DND-41 (cell line): Measurements from ENCODE around the gene NT5C1A.

Experiments
- ATAC-seq: fragments of 200-7000 bp; cut with Tn5 transposase; 3 replicates; pipeline ENCODE4 v1.9.1; 2021; ENCODE audit warnings: low read depth; ENCODE audit not compliant: insufficient read depth
- DNase-seq: peaks from one replicate; pipeline ENCODE4 v3.0.0-alpha.2; 2020
- H2AFZ ChIP-seq: 2 replicates; pipeline ENCODE4 v1.6.0; 2012; ENCODE audit warnings: low read depth, low read length
- H3K27ac ChIP-seq: 2 replicates; pipeline ENCODE4 v1.5.1; 2012; ENCODE audit warnings: low read length, inconsistent platforms
- H3K27me3 ChIP-seq: fragments of 200-600 bp; sonication (generic); 2 replicates; pipeline ENCODE4 v1.6.0; 2012; ENCODE audit warnings: low read length, mild to moderate bottlenecking, inconsistent platforms; ENCODE audit not compliant: insufficient read depth, poor library complexity
- H3K36me3 ChIP-seq: 2 replicates; pipeline ENCODE4 v1.5.1; 2012; ENCODE audit warnings: low read length, inconsistent platforms; ENCODE audit not compliant: insufficient read depth
- H3K4me1 ChIP-seq: 2 replicates; pipeline ENCODE4 v1.5.1; 2012; ENCODE audit warnings: mild to moderate bottlenecking, low read length; ENCODE audit not compliant: insufficient read depth
- H3K4me2 ChIP-seq: 2 replicates; pipeline ENCODE4 v1.6.0; 2012; ENCODE audit warnings: mild to moderate bottlenecking, moderate library complexity, low read length, inconsistent platforms; ENCODE audit not compliant: insufficient read depth
- H3K4me3 ChIP-seq, 2 experiments: fragments of 200-600 bp in 1 of 2; shearing (Covaris generic) in 1 of 2; 2 replicates each; pipeline ENCODE4 v1.5.1; 2012 to 2016; ENCODE audit warnings: inconsistent platforms in 2 of 2, low read length in 2 of 2, mild to moderate bottlenecking in 2 of 2, low read depth in 1 of 2, moderate library complexity in 1 of 2
- H3K79me2 ChIP-seq: 2 replicates; pipeline ENCODE4 v1.6.0; 2012; ENCODE audit warnings: low read length, inconsistent platforms; ENCODE audit not compliant: insufficient read depth
- H3K9ac ChIP-seq: 2 replicates; pipeline ENCODE4 v1.6.0; 2012; ENCODE audit warnings: low read depth, mild to moderate bottlenecking, inconsistent platforms, low read length, moderate library complexity
- H3K9me3 ChIP-seq: 2 replicates; pipeline ENCODE4 v1.5.1; 2012; ENCODE audit warnings: low read length, moderate library complexity, mild to moderate bottlenecking, inconsistent platforms; ENCODE audit not compliant: insufficient read depth, severe bottlenecking
- H4K20me1 ChIP-seq: 2 replicates; pipeline ENCODE4 v1.6.0; 2012; ENCODE audit warnings: low read length; ENCODE audit not compliant: insufficient read depth
- EZH2 ChIP-seq: IDR thresholded peaks from 3 replicates; pipeline ENCODE4 v1.6.1; 2012; ENCODE audit warnings: borderline replicate concordance, low read depth, mild to moderate bottlenecking, moderate library complexity, low read length, inconsistent platforms; ENCODE audit not compliant: severe bottlenecking
- TF ChIP-seq, protein P1 (sequence below): IDR thresholded peaks from 2 replicates; pipeline ENCODE4 v1.5.1; 2012; ENCODE audit warnings: borderline replicate concordance, low read length, moderate library complexity, mild to moderate bottlenecking; ENCODE audit not compliant: poor library complexity, severe bottlenecking; ENCODE audit errors: extremely low read depth

Gene NT5C1A

DNA sequence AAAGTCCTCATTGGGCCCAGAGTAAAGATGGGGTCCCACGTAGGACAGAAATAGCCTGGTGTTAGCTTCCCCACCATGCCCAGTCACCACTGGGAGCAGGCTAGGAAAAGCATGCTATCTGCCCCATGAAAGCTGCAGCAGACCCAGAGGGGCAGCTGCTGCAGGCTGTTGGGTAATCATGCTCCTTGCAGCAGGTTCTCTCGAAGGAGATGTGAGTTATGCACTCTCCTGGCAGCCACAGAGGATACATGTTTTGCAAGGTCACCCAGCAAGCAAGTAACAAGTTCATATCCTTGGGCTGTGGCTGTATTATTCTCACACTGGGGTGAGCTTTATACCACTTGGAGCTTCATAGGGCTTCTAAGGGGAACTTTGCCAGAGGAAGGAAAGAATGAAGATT lies 23.4 kb downstream of the NT5C1A start:
- TF ChIP-seq, protein P1, sequence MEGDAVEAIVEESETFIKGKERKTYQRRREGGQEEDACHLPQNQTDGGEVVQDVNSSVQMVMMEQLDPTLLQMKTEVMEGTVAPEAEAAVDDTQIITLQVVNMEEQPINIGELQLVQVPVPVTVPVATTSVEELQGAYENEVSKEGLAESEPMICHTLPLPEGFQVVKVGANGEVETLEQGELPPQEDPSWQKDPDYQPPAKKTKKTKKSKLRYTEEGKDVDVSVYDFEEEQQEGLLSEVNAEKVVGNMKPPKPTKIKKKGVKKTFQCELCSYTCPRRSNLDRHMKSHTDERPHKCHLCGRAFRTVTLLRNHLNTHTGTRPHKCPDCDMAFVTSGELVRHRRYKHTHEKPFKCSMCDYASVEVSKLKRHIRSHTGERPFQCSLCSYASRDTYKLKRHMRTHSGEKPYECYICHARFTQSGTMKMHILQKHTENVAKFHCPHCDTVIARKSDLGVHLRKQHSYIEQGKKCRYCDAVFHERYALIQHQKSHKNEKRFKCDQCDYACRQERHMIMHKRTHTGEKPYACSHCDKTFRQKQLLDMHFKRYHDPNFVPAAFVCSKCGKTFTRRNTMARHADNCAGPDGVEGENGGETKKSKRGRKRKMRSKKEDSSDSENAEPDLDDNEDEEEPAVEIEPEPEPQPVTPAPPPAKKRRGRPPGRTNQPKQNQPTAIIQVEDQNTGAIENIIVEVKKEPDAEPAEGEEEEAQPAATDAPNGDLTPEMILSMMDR: no peak
- H3K4me1 ChIP-seq: no peaks in the 10 kb centered on the region
- no peaks in the 10 kb centered on the region; the same call in none of the 2 replicates for H4K20me1 ChIP-seq
- H3K27me3 ChIP-seq: peaks cover 10% of the 10 kb centered on the region
- no peaks in the 10 kb centered on the region for H3K79me2 ChIP-seq
- H2AFZ ChIP-seq: no peak overlapping the region
- no peak for DNase-seq
- no peak for ATAC-seq
- H3K4me3 ChIP-seq: no peak overlapping the region
- no peaks in the 10 kb centered on the region for H3K9me3 ChIP-seq
- no peak overlapping the region for H3K9ac ChIP-seq
- no peak overlapping the region for H3K4me2 ChIP-seq
- no peaks in the 10 kb centered on the region for H3K36me3 ChIP-seq
- no peak overlapping the region for H3K27ac ChIP-seq

DNA sequence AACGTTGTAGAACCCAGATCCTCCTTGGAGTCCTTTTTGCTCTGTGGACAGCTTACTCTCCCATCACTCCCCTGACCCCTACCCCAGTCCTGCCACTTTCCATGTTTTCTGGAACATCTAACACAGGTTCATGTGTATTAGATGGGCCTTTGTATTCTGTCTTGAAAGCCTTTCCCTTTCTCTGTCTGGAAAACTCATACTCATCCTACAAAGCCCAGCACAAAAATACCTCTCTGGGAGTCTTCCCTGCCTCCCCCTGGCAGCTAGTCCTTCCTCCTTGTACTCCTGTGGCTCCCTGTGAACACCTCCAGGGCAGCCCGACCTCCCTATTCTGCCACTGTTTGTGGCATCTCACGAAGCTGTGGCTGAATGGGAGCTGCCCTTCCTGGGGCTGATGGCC lies 24.7 kb downstream of the NT5C1A start:
- TF ChIP-seq, protein P1: no peak
- TF ChIP-seq EZH2: no peak
- H3K27ac ChIP-seq: no peak overlapping the region
- peaks cover 10% of the 10 kb centered on the region for H3K27me3 ChIP-seq
- no peak overlapping the region for H3K4me3 ChIP-seq
- H3K36me3 ChIP-seq: no peaks in the 10 kb centered on the region
- DNase-seq (no peak), ATAC-seq (no peak)
- no peak overlapping the region for H3K4me2 ChIP-seq
- no peaks in the 10 kb centered on the region for H3K9me3 ChIP-seq
- no peaks in the 10 kb centered on the region for H3K79me2 ChIP-seq
- no peak overlapping the region for H3K9ac ChIP-seq
- no peaks in the 10 kb centered on the region; the same call in none of the 2 replicates for H4K20me1 ChIP-seq
- no peaks in the 10 kb centered on the region for H3K4me1 ChIP-seq
- no peak overlapping the region for H2AFZ ChIP-seq

DNA sequence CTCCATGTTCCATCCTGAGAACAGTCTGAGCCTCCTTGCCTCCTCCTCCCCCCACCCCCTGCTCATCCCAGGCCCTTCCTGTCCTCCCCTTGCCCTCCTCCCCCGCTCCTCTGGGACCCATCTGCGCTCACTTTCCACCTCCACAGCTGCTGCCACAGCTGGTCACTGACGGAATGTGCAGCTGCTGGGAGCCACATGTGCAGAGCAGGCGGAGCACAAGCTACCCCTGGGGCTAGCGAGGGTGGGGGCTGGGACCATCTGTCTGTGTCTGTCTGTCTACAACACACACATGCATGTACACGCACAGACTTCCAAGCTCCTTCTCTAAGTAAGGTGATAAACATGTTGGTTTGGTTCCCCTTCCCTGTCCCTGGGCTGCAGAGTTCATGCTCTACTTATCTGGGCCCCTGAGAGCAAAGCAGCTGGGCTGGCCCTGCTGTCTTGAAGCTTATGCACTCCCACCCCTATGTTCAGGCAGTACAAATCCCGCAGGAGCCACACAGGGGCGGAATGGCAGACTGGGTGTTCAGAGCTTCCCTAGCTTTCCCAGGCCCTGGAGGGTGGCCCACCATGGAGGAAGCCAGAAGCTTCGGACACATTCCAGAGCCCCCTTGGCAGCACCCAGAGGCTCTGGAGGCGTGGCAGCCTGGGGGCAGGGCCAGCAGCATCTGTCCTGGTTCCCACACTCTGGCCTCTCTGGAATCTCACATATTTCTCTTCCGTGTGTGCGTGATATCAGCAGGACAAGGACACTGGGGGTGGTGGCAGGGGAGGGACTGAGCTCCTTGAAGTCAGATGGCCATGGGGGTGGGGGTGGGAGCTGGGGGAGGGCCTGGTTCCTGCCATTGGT lies 25.4 kb downstream of the NT5C1A start:
- Histone ChIP-seq H3K4me3 (no peak overlapping the region), H3K79me2 (no peaks in the 10 kb centered on the region), H3K4me1 (no peaks in the 10 kb centered on the region), H3K9me3 (no peaks in the 10 kb centered on the region), H3K27ac (no peak overlapping the region), H3K27me3 (peaks cover 10% of the 10 kb centered on the region), H3K4me2 (no peak overlapping the region), H3K36me3 (no peaks in the 10 kb centered on the region), H3K9ac (no peak overlapping the region), H2AFZ (no peak overlapping the region), H4K20me1 (no peaks in the 10 kb centered on the region; the same call in none of the 2 replicates)
- no peak for TF ChIP-seq EZH2
- TF ChIP-seq, protein P1: no peak
- DNase-seq (peak; percentile 23), ATAC-seq (0 out of 3 replicates have a peak, but pooled peaks have one; percentile 42)
